ENCODE data around the gene KDF1. TPM values are rescaled to one million over a fixed set of nuclear protein-coding genes. Genes with fewer than 3 reads are reported as not detected.

Gene KDF1
- polyA plus RNA-seq, 1 experiment = 0.04 TPM

- CTCF ChIA-PET = no interaction called here
Observed at GRCh38 chr1:26936823-26937222, 23.4 kb downstream of the KDF1 start.

GRCh38 chr1:26932531-26932930 is 27.7 kb downstream of the KDF1 start:
- H3K27me3 ChIP-seq (ENCODE audit: control insufficient read depth, insufficient read depth, low read length) = no peaks in the 10 kb centered on the region
- CTCF ChIA-PET = no interaction called here

More at GRCh38 chr1:26936823-26937222, 23.4 kb downstream of the KDF1 start:
- no peak overlapping the region for H3K4me3 ChIP-seq (ENCODE audit: low read depth, low read length)
- no peak for DNase-seq (ENCODE audit: low read depth)
- POLR2A ChIA-PET = no interaction called here
- H3K36me3 ChIP-seq (ENCODE audit: control insufficient read depth, insufficient read depth, low read length) = peaks cover 8% of the 10 kb centered on the region
- no peak for TF ChIP-seq CTCF (IDR thresholded peaks at IDR 0.05; ENCODE audit: insufficient read depth, low read depth, low read length)
- H3K27me3 ChIP-seq (ENCODE audit: control insufficient read depth, insufficient read depth, low read length) = no peaks in the 10 kb centered on the region

GRCh38 chr1:26923711-26924110 is 36.6 kb downstream of the KDF1 start:
- H3K4me3 ChIP-seq (ENCODE audit: low read depth, low read length) = no peak overlapping the region
- no peak for DNase-seq (ENCODE audit: low read depth)
- POLR2A ChIA-PET = no interaction called here

More at GRCh38 chr1:26932531-26932930, 27.7 kb downstream of the KDF1 start:
- POLR2A ChIA-PET = no interaction called here
- no peak for TF ChIP-seq CTCF (IDR thresholded peaks at IDR 0.05; ENCODE audit: insufficient read depth, low read depth, low read length)
- no peak for DNase-seq (ENCODE audit: low read depth)
- no peak overlapping the region for H3K4me3 ChIP-seq (ENCODE audit: low read depth, low read length)
- peaks cover 5% of the 10 kb centered on the region for H3K36me3 ChIP-seq (ENCODE audit: control insufficient read depth, insufficient read depth, low read length)

GRCh38 chr1:26922901-26923300 is 37.4 kb downstream of the KDF1 start:
- no peak for TF ChIP-seq CTCF (IDR thresholded peaks at IDR 0.05; ENCODE audit: insufficient read depth, low read depth, low read length)
- ChIA-PET CTCF (no interaction called here), POLR2A (no interaction called here)
- Histone ChIP-seq H3K36me3 (ENCODE audit: control insufficient read depth, insufficient read depth, low read length) (peaks cover 4% of the 10 kb centered on the region), H3K27me3 (ENCODE audit: control insufficient read depth, insufficient read depth, low read length) (no peaks in the 10 kb centered on the region), H3K4me3 (ENCODE audit: low read depth, low read length) (peak overlapping the region; percentile 100)
- no peak for DNase-seq (ENCODE audit: low read depth)

More at GRCh38 chr1:26923711-26924110, 36.6 kb downstream of the KDF1 start:
- no peaks in the 10 kb centered on the region for H3K27me3 ChIP-seq (ENCODE audit: control insufficient read depth, insufficient read depth, low read length)
- peaks cover 4% of the 10 kb centered on the region for H3K36me3 ChIP-seq (ENCODE audit: control insufficient read depth, insufficient read depth, low read length)
- no peak for TF ChIP-seq CTCF (IDR thresholded peaks at IDR 0.05; ENCODE audit: insufficient read depth, low read depth, low read length)
- CTCF ChIA-PET = interaction anchor here (0.7 kb wide), 1 partner anchor 264 kb away, joined by 3 read pairs; no protein-coding TSS in a partner anchor

DNA sequence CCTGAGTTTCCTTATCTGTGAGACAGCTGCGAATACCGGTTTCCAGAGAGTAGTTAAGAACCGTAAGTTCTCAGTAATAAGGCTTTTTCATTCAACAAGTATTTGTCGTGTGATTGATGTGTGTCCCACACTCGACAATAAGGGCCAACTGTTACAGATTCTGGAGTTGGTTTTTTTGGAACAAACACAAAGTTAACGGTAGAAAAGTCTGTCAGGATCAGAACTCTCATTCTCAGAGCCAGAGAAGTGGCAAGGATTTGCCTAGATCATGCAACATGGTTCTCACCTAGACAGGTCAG is 37.9 kb downstream of the KDF1 start:
- Histone ChIP-seq H3K36me3 (ENCODE audit: control insufficient read depth, insufficient read depth, low read length) (peaks cover 4% of the 10 kb centered on the region), H3K27me3 (ENCODE audit: control insufficient read depth, insufficient read depth, low read length) (no peaks in the 10 kb centered on the region), H3K4me3 (ENCODE audit: low read depth, low read length) (peak overlapping the region; percentile 100)
- CTCF ChIA-PET = no interaction called here
- no peak for TF ChIP-seq CTCF (IDR thresholded peaks at IDR 0.05; ENCODE audit: insufficient read depth, low read depth, low read length)
- POLR2A ChIA-PET = no interaction called here
- no peak for DNase-seq (ENCODE audit: low read depth)

Measured in BJ (cell line).